ENCODE measurements around the gene SUFU. TPM values are rescaled to one million over a fixed set of nuclear protein-coding genes. Genes with fewer than 3 reads are reported as not detected.
A peak's percentile ranks its signal among the peaks of the same experiment; 100 is the strongest.

SUFU gene
- total RNA-seq, 1 experiment from 2014 or later, result 2.7 TPM

DNA sequence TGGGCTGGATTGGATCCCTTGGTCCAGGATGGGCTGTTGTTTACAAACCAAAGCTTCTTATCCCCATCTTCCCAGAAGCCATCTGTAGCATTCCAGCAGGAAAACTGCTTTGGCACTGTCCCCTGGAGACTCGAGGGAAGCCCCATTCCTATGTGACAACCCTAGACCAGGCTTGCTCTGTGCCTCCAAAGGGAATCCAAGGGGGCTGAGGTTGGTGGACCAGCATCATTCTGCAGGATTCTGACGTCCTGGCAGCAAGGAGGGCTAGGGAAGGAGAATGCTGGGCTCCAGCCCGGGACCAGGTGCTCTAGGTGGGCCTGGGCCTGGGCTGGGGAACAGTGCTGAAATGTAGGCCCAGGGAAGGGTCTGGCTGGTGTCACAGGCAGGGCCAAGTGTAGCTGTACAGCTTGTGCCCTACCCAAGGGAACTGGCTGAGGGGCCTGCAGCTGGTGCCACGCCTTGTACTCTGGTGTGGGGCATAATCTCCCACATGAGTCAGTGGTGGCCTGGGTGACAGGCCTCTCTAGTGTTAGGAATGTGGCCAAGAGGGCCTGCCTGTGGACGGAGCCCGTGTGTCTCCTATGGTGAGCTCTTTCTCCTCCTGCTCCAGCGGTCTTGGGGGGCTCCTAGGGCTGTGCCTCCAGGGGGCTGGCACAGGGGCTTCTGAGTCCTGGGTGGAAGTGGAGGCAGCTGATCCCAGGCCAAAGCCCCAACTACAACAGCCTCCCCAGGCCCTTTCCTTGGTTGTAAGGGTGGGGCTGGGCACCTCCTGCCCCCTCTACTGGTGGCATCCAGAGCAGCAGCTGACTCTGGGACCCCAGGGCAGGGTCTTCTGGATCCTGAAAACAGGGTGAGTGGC lies 165.7 kb downstream of the SUFU start:
- intact Hi-C loops (cut with micrococcal nuclease), result no loop called here
- peaks cover 9% of the 10 kb centered on the region; the same call in 1 of the 2 replicates for H3K4me1 ChIP-seq (ENCODE audit: insufficient read depth, low read length)
- ChIA-PET CTCF (interaction anchor here (0.7 to 1.0 kb wide), 2 partner anchors 23 to 45 kb away, joined by 4 to 6 read pairs; partner anchors contain the start of genes ARL3 and SFXN2), POLR2A (ENCODE audit: unreplicated experiment) (no interaction called here)
- H3K36me3 ChIP-seq (ENCODE audit: low read depth, low read length), result no peaks in the 10 kb centered on the region
- H3K4me3 ChIP-seq (ENCODE audit: low read length), result no peak overlapping the region
- peak overlapping the region; percentile 29; the same call in 1 of the 2 replicates for H3K27ac ChIP-seq (ENCODE audit: low read length)
- no peaks in the 10 kb centered on the region for H3K27me3 ChIP-seq (ENCODE audit: low read length)
- ATAC-seq, result peak; percentile 95
- BruUV-seq (replicated peaks), result no TSS peak
- no peaks in the 10 kb centered on the region for H3K79me2 ChIP-seq (ENCODE audit: low read length)
- H3K9ac ChIP-seq (ENCODE audit: low read length), result peak overlapping the region; percentile 17; the same call in 1 of the 2 replicates
- TF ChIP-seq, protein P1, sequence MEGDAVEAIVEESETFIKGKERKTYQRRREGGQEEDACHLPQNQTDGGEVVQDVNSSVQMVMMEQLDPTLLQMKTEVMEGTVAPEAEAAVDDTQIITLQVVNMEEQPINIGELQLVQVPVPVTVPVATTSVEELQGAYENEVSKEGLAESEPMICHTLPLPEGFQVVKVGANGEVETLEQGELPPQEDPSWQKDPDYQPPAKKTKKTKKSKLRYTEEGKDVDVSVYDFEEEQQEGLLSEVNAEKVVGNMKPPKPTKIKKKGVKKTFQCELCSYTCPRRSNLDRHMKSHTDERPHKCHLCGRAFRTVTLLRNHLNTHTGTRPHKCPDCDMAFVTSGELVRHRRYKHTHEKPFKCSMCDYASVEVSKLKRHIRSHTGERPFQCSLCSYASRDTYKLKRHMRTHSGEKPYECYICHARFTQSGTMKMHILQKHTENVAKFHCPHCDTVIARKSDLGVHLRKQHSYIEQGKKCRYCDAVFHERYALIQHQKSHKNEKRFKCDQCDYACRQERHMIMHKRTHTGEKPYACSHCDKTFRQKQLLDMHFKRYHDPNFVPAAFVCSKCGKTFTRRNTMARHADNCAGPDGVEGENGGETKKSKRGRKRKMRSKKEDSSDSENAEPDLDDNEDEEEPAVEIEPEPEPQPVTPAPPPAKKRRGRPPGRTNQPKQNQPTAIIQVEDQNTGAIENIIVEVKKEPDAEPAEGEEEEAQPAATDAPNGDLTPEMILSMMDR (conservative IDR thresholded peaks at IDR 0.05; ENCODE audit: low read depth, low read length), result peak; percentile 67
- no peak for TF ChIP-seq EZH2 (IDR thresholded peaks at IDR 0.05; ENCODE audit: low read length, unreplicated experiment)
- H3K9me2 ChIP-seq (replicated peaks; ENCODE audit: low read length), result no peaks in the 10 kb centered on the region
- peak overlapping the region; percentile 76; the same call in 1 of the 2 replicates for H2AFZ ChIP-seq (ENCODE audit: low read length)
- H3K9me3 ChIP-seq (ENCODE audit: low read length), result no peaks in the 10 kb centered on the region
- H4K20me1 ChIP-seq (ENCODE audit: low read length), result no peaks in the 10 kb centered on the region
- H3K4me2 ChIP-seq (ENCODE audit: low read length), result peak overlapping the region; percentile 37; the same call in 1 of the 2 replicates
- no peaks in the 10 kb centered on the region for H3F3A ChIP-seq (ENCODE audit: low read length, unreplicated experiment)
- DNase-seq, result peak; percentile 65

GRCh38 chr10:102670065-102670670 lies 166.4 kb downstream of the SUFU start:
- no peaks in the 10 kb centered on the region for H3K36me3 ChIP-seq (ENCODE audit: low read depth, low read length)
- peak overlapping the region; percentile 76; the same call in 1 of the 2 replicates for H2AFZ ChIP-seq (ENCODE audit: low read length)
- no peak for TF ChIP-seq EZH2 (IDR thresholded peaks at IDR 0.05; ENCODE audit: low read length, unreplicated experiment)
- TF ChIP-seq, protein P1 (conservative IDR thresholded peaks at IDR 0.05; ENCODE audit: low read depth, low read length), result peak; percentile 22; the same call in 1 of the 2 replicates
- H3K4me3 ChIP-seq (ENCODE audit: low read length), result no peak overlapping the region
- DNase-seq (no peak), ATAC-seq (no peak)
- no peaks in the 10 kb centered on the region for H3K9me2 ChIP-seq (replicated peaks; ENCODE audit: low read length)
- no TSS peak for BruUV-seq (replicated peaks)
- H3K79me2 ChIP-seq (ENCODE audit: low read length), result no peaks in the 10 kb centered on the region
- CTCF ChIA-PET, result interaction anchor here (0.5 to 1.0 kb wide), 3 partner anchors 24 to 172 kb away, joined by 3 to 6 read pairs (median 4); no protein-coding TSS in a partner anchor
- intact Hi-C loops (cut with micrococcal nuclease), result no loop called here
- H3F3A ChIP-seq (ENCODE audit: low read length, unreplicated experiment), result no peaks in the 10 kb centered on the region
- no peaks in the 10 kb centered on the region for H3K9me3 ChIP-seq (ENCODE audit: low read length)
- no peak overlapping the region for H3K9ac ChIP-seq (ENCODE audit: low read length)
- H4K20me1 ChIP-seq (ENCODE audit: low read length), result no peaks in the 10 kb centered on the region
- POLR2A ChIA-PET (ENCODE audit: unreplicated experiment), result no interaction called here
- 0 out of 2 replicates have a peak overlapping the region, but pooled peaks have one; percentile 37 for H3K4me2 ChIP-seq (ENCODE audit: low read length)
- no peaks in the 10 kb centered on the region for H3K27me3 ChIP-seq (ENCODE audit: low read length)
- H3K4me1 ChIP-seq (ENCODE audit: insufficient read depth, low read length), result peaks cover 9% of the 10 kb centered on the region; the same call in 1 of the 2 replicates
- no peak overlapping the region for H3K27ac ChIP-seq (ENCODE audit: low read length)
